ENCODE data around the gene AAGAB.

DNA sequence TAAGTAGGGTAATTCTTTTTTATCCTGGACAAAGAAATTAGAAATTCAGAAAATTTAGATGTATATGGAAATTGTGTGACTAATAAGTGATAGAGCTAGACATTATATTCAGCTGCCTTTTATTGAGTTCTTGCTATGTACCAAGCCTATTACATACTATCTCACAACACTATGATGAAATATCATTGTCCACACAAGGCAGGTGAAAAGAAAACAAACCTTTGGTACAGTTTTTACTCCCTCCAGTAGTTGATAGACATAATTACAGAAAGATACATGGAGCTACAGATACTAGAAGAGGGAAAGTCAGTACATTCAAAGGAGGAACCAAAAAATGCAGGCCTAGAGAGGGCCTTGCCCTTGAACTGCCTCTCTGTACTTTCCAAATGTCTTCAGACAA, 4.9 kb upstream of the AAGAB start:
- TF ChIP-seq, protein P1, sequence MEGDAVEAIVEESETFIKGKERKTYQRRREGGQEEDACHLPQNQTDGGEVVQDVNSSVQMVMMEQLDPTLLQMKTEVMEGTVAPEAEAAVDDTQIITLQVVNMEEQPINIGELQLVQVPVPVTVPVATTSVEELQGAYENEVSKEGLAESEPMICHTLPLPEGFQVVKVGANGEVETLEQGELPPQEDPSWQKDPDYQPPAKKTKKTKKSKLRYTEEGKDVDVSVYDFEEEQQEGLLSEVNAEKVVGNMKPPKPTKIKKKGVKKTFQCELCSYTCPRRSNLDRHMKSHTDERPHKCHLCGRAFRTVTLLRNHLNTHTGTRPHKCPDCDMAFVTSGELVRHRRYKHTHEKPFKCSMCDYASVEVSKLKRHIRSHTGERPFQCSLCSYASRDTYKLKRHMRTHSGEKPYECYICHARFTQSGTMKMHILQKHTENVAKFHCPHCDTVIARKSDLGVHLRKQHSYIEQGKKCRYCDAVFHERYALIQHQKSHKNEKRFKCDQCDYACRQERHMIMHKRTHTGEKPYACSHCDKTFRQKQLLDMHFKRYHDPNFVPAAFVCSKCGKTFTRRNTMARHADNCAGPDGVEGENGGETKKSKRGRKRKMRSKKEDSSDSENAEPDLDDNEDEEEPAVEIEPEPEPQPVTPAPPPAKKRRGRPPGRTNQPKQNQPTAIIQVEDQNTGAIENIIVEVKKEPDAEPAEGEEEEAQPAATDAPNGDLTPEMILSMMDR (conservative IDR thresholded peaks at IDR 0.05): no peak
- TF ChIP-seq EZH2 (IDR thresholded peaks at IDR 0.05; ENCODE audit: low read depth): no peak

All from PC-9 (cell line).